Activated CD4-positive, alpha-beta T cell treated with anti-CD3 and anti-CD28 coated beads, Interleukin-2, Interleukin-4, amounts not matched to agents 100 ng/mL and 50 ng/mL, durations not matched to agents 16 hours and 8 hours (primary cell): ENCODE data around the gene NDUFB1.

ENCODE experiments used
- DNase-seq: peaks from one replicate; pipeline ENCODE4 v3.0.0-alpha.2; 2020; ENCODE audit warnings: low spot score

NDUFB1 gene

GRCh38 chr14:92093320-92093719 is 28.2 kb downstream of the NDUFB1 start:
- DNase-seq = no peak

- no peak for DNase-seq
These were observed 33.0 kb downstream of the NDUFB1 start for GRCh38 chr14:92088494-92088893.

GRCh38 chr14:92074555-92074954 is 47.0 kb downstream of the NDUFB1 start:
- DNase-seq = no peak
